GM19468 (cell line): ENCODE data around the gene AP3B1.

Source experiments
- ATAC-seq: cut with Tn5 transposase; IDR thresholded peaks from one replicate; pipeline ENCODE4 v1.9.1; 2021; ENCODE audit warnings: mild to moderate bottlenecking, moderate library complexity, moderate number of reproducible peaks; ENCODE audit not compliant: unreplicated experiment; ENCODE audit errors: extremely low read depth

The AP3B1 gene

DNA sequence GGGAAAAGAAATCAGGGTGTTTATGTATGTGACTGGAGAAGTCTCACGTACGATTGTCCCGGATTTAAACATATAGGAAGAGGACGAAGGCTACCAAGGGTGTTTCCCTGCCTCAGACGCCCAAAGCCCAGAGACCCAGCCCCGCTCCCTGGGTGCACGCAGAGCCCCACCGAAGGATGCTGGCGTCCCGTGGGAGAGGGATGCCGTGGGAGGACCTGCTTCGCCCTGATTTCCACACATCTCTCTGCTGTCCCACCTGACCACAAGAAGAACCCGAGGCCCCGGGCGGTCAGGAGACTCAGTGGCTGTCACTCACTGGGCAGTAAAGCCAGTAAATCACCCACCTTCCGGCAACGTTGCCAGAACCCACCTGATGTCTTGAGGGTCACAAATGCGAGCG is 306.5 kb downstream of the AP3B1 start:
- ATAC-seq, result no peak

DNA sequence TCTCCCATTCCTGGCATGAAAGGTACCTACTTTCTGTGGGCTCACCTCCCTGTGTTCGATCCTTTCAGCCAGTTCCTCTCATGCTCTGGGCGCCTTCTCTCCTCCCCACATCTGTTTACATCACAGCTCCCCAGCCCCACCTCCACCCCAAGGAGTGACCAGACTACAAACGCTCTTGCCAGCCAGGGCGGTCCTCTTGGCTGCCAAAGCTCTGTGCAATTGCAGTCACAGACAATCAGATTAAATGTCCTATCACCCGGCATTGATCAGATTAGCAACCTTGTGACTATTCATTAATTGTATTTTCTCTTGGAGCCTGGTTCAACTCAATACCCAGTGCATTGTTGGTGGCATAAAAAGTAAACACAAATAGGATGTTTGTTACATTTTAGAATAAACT is 307.2 kb downstream of the AP3B1 start:
- ATAC-seq, result no peak

DNA sequence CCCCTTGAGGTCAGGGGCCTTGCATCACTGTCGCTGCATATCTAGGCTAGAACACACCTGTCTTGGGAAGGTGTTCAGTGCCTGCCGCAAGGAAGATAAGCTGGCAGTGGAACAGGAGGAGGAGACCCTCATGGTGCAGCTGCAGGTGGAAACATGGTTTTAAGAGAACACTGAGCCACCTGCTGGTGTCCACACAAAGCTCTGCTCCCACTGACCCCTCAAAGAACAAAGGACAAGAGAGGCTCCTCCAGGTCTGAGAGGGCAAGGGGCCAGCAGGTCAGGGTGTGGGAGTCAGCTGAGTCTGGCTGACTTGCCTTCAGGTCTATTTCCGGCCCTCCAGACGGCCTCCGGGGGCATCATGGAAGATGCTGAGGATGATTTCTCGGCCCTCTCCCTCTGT is 308.2 kb downstream of the AP3B1 start:
- no peak for ATAC-seq

DNA sequence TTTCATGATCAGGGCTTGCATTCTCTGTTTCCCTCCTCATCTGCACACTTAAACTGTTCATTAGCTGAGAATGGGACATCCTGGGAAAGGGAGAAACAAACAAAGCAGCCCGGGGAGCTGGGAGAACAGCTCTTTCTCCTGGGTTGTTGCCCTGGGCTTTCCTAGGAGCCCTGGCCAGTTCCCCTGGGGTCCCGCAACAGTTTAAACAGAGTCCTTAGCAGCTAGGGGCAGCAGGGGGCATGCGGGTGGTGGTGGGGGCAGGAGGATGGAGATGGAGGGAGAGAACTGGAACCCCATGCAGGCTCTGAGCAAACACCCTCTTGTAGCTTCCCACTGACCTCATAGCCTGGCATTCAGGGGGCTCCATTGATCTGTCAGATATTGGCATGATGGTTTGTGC is 309.3 kb downstream of the AP3B1 start:
- no peak for ATAC-seq

DNA sequence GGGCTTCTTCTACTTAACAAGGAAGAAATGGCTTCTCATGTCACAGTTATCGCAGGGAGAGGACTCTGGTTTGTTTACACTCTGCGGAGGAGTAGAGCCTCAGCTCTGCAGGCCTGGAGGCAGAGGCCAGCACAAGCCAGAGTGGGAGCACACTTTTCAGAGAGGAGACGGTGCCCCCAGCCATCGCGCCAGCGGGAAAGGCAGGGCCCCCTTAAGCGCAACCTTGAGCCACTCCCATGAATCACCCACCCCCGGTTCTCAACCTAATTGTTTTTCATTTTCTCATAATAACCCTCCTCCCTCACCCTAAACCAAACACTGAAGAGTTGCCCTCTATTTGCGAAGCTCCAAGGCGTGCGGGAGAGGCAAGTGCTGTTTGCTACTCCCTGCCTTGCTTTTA is 309.9 kb downstream of the AP3B1 start:
- ATAC-seq, result no peak

DNA sequence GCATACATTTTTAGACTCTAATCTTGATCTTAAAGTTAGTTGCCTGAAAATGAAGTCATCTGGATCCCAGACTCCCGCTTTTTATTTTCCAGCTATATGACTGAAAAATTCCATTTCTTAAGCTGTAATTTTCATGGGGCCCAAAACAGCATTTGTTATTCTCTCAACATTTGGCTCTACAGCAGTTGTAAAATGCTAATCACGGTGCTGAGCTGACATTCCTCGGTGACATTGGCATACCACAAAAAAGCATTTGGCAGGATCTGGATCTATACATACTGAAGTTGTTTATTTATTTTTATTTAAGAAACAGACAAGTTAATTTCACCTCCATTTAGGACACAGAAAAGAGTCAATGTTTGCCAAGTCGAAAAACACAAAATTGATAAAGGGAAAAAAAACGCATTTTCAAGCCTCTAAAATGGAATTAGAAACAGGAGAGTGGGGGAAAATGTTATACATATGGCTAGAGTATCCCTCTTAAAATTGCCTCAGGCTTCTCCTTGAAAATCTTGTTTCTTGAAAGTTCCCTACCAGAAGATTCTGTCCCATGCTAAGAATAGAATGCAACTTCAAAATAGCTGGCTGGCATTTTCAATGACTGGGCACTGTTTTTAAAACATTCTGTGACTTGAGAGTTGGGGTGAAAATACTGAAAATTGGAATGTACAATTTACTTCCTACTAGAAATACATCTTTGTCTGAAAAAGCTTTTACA is 310.9 kb downstream of the AP3B1 start:
- no peak for ATAC-seq

DNA sequence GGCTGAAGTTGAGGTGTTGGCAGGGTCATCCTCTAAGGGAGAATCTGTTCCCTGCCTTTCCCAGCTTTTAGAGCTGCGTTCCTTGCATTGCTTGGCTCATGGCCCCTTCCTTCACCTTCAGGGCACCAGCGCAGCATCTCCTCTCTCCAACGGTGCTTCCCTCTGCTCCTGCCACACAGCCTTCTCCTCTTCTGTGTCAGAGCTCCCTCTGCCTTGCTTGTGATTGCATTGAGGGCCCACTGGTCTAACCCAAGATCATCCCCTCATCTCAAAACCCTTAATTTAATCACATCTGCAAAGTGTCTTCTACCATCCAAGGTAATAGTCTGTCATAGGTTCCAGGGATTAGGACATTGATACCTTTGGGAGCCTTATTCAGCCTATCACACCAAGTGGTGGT is 312.7 kb downstream of the AP3B1 start:
- ATAC-seq, result no peak

DNA sequence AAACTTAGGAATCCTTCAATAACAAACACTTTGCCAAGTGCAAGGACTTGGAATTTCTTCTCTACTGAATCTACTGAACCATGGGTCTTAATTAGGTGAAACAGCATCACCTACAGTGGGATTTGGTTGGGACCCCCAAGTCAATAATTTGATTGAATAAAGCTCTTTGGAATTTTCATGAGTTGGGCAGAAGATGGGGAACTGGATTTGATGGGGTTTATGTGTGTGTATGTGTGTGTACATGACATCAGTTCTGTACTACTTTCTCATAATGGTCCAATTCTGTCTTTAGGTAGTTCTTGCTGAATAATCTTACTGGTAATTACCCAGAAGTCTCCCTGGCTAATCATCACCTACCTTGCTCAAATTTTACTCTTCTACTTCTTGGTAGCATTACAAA is 319.9 kb downstream of the AP3B1 start:
- ATAC-seq, result no peak

DNA sequence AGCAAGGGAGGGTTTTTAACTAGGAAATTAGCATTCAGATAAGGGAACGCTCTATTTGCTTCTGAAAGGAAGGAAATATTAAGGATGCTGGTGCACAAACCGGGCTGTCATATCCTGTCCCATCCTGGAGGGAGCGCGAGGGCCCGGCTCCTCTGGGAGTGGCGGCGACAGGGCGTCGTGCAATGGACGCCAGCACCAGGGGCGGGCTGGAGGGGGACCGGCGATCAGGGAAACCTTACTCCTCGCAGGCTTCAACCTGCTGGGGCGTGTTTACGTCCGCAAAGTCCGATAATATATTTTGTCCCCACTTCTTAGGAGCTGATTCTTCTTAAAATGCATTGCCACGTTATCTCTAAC is 321.3 kb downstream of the AP3B1 start:
- ATAC-seq, result no peak

DNA sequence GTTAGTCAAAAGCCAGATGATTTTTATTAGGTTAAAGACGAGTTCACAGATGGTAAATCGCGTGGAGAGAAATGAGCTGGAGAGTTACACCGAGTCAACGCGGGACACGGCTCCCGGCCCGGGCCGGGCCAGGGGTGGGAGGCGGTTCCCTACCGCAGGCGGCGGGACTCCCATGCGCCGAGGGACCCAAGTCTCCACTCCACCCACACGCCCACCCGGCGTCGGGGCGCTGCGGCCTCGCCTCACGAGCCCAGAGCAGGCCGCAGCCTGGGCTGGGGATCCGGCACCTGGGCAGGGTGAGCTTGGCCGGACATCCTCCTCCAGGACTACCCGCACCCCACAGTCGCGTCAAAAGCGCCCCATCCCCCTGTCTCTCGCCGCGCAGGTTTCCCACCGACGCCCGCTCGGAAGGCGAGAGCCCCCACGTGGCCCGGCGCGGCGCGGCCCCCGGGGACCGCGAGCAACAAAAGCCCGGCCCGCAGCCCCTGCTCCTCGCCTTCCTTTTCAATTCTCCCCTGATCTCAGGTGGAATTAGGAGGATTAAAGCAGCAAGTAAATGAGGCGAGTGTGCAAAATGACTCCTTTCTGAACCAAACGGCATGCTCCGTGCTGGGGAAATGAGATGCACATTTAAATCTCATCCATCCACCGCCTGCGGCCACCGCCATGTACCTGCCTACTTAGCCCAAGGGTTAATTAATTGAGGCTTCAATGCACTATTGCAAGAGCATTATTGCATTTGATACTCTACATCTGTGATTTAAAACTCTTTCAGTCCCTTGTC is 321.8 kb downstream of the AP3B1 start:
- ATAC-seq, result no peak

DNA sequence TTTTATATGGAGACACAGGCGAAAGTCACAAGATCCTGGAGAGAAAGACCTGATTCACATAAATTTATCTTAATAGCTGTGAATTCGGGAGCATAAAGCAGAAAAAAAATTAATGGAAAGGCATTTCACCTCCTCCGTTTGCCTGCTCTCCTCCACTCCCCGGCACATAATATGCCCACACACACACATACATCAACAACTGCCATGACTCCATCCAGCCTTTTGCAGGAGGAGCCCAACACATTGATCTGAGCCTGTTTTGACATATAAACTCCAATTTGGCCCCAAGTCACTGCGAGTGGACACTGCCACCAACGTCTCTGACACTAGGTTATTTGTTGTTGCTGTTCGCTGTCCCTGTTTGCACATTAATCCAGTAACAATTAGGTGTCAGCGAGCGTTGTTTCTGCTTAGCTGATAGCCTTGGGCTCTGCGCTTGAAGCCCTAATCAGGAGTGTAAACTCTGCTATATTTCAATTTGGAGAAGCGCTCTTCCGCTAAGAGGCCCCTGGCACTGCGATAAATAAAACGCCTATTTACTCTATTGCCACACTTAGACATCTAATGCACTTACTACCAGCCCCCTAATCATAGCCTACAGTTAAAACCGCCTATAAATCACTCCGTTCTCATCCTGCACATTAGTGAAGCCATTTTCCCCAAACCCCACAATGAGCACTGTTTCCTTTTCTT is 322.6 kb downstream of the AP3B1 start:
- no peak for ATAC-seq

DNA sequence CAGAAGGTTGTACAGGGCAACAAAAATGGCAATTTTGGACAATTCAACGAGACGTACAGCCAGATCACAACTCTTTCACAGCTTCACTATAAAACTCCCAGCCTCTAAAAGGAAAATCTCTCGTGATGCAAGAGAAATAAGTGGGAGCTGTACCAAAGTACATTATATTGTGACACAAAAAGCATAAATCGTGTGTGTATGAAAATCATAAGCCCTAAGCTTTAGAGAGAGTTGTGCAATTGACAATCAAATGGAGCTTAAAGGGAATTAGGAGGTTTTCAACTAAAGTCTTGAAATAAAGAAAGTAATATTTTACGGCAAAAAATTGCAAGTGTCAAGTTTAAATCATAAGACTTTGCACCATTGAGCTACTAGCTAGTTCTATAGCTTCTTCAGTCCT is 323.6 kb downstream of the AP3B1 start:
- no peak for ATAC-seq

DNA sequence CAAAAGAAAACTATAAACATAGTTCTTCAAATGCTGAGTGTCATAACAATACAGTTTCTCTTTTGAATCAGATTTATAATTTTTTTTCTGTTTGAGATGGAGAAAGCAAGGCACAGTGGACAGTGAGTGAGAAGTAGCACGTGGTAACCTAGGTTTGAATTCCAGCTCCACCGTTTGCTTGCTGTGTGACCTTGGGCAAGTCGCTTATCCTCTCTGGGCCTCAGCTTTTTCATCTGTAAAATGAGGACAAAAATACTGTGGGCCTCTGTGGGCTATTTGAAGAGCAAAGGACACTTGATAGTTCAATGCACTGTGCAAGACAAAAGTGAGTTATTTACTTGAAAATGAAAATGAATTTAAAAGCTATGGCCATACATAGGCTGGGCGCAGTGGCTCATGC is 330.7 kb downstream of the AP3B1 start:
- no peak for ATAC-seq

DNA sequence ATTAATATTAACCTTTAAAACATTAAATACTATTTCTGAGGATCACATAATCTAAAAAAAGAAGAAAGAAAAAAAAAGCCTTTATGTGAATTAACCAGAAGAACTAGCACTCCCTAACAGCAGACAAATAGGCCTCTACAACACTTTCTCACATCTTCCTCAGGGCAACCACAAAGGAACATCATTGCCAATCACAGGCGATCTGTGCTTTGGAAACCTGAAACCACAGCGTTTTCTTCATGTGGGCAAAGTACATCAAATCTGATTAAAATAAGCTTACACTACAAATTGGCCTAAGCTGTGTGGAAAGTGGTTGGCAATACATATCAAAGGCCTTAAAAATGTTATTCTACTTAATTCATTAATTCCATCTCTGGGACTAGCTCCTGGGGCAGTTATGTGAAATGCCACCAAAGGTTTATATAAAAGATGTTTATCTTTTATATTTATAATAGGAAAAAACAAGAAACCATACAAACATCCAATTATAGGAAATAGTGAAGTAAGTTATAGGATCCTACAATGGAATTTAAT is 333.6 kb downstream of the AP3B1 start:
- no peak for ATAC-seq

DNA sequence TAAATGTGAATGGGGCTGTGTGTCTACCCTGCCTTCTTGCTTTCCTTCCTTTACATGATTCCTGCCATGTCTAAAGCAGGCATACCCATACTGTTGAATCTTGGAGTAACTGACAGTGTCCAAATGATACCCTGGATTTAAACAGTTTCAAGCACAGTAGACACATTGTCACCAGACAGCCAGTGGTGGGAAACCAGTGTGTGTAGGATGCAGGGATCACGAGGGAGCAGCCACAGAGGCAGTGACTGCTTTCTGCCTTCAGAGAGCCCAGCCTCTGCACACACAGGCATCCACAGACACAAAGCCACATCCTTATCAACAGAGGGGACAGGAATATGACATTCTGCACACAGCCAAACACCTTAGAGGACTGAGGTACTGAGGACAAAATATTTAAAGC is 334.2 kb downstream of the AP3B1 start:
- ATAC-seq, result no peak

DNA sequence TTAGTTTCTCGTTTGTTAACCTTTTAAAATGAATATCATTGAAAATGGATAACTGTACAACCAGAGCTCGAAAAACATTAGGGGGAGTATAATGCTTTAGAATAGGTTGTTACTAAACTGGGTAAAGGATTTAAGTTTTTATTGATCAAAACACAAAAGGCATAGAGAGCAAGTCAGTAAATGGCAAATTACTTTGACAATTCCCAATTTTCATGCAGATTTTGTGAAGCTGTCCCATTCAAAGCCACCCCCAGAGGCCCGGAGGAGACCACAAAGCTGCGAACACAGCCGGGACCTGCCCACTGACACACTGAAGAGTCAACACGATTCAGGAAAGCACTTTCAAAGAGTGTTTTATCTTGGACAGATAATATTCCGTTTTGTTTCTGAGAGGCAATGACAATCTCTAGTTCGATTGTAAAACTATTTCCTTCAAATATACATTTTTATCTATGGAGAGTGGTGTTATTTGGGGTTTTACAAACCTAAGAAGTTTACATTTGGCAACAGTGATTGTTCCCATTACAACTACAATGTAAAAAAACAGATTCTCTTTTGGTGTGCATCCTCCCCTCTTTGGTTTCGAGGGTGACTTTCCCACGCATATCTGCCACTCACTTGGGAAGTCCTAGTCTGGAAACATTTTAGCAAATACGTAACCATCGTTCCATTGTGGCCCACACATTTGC is 335.7 kb downstream of the AP3B1 start:
- ATAC-seq, result no peak

DNA sequence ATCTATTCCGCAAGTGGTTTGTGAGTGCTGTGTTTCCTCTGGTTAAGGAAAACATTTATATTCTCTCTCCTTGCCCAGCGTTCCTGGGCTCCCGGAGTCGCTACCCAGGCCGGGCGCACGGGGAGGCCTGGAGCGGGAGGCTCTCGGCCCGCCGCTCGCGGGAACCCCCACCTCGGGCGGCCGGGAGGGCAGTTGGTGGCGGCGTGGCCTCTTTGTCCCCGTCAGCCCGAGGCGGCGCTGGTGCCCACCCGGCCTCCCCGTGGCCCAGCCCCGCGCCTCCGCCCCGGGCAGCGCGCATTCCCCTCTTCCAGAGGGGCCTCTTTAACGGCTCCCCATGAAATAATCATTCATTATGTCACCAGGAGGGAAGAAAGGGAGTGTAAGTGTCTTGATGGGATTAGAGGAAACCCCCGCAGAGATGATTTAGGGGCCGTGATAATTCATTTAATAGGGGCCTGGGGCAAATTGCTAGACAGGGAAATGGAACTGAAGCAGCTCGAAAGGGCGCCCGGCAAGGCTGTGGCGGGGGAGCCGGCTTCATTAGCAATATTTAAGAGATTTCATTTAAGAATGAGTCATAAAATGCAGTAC is 336.5 kb downstream of the AP3B1 start:
- no peak for ATAC-seq

DNA sequence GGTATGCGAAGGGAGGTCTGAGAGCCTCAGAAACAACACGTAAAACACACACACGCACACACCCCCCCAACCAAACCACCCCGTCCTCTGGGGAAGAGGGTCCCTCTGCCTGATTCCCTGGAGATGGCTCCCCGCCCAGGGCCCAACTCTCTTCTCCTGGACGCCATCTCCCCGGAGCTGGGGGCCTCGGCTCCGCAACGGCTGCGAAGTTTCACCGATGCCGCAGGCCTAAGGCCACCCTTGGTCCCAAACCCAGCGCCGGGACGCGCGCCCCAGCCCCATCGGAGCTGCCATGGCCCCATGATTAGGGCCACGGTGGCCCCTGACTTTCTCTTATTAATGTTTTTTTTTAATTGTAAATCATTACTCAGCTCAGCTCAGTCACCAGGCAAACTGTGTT is 337.0 kb downstream of the AP3B1 start:
- no peak for ATAC-seq

DNA sequence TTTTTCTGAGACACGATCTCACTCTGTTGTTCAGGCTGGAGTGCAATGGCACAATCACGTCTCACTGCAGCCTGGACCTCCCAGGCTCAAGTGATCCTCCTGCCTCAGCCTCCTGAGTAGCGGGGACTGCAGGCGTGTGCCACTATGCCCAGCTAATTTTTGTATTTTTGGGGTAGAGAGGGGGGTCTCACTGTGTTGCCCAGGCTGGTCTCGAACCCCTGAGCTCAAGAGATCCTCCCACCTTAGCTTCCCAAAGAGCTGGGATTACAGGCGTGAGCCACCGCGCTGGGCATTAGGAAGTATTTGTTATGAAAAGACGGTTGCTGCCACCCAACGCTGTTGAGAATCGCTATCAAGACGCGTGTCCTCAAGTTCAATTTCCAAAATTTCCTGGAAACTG is 337.4 kb downstream of the AP3B1 start:
- no peak for ATAC-seq

DNA sequence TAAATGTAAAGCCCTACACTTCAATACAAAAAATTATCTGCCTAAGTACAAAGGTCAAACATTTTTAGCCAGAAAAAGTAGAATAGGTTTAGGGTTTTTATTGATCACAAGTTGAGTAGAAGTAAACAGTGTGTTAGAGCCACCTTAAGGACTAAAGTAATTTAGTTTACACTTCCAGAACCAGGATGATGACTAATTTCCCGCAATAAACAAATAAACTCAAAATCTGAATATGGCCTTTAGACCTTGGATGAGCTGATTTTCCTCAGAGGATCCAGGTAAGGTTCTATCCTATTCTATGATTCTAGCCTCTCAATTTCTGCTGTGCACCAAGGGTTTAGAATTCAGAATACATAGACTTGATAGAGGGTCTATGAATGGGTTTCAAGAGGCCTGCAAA is 338.9 kb downstream of the AP3B1 start:
- ATAC-seq, result no peak
